Measurements from ENCODE around the gene ABHD8.

The ABHD8 gene

GRCh38 chr19:17333611-17334413 lies 30.6 kb upstream of the ABHD8 start:
- DNase-seq (ENCODE audit: low read depth), result no peak
- H3K4me3 ChIP-seq (ENCODE audit: low read length), result peak overlapping the region; percentile 58
- TF ChIP-seq, protein P1, sequence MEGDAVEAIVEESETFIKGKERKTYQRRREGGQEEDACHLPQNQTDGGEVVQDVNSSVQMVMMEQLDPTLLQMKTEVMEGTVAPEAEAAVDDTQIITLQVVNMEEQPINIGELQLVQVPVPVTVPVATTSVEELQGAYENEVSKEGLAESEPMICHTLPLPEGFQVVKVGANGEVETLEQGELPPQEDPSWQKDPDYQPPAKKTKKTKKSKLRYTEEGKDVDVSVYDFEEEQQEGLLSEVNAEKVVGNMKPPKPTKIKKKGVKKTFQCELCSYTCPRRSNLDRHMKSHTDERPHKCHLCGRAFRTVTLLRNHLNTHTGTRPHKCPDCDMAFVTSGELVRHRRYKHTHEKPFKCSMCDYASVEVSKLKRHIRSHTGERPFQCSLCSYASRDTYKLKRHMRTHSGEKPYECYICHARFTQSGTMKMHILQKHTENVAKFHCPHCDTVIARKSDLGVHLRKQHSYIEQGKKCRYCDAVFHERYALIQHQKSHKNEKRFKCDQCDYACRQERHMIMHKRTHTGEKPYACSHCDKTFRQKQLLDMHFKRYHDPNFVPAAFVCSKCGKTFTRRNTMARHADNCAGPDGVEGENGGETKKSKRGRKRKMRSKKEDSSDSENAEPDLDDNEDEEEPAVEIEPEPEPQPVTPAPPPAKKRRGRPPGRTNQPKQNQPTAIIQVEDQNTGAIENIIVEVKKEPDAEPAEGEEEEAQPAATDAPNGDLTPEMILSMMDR (conservative IDR thresholded peaks at IDR 0.05; ENCODE audit: low read depth, low read length), result no peak

DNA sequence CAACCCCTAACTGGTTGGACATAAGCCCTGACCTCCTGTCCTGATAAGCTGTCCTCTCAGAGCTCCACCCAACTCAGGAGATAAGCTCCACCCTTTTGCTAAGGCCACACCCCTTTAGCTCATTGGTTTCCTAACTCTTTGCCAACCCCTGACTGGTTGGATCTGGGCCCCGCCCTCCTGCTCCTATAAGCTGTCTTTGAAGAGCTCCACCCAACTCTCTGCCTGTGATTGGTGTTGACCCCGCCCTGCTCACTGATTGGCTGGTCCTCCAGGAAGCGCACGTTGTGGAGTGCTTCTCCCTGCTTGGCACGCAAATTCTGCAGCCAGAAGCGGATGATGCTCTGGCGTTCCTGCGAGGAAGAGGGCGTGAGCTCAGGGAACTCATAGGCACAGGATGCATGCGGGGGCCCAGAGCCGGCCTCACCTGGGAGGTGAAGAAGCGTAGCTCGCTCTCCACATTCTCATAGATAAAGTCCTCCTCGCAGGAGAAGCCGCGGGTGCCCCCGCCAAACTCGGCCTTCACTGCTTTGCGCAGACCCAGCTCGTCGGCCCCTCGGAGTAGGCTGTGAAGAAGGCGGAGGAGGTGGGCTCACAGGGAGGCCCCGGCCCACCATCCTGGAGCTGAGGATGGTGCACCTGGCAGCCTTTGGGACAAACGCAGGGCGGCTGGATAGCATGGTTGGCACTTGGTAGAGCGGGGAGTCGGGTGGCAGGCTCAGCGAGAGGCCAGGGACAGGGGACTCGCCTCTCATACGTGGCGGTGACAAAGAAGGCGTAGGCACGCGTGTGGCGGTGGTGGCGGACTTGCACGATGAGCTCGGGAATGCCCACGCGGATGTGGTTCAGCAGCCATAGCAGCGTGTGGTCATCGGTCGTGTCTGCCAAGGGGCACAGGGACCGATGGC lies 29.7 kb upstream of the ABHD8 start:
- DNase-seq (ENCODE audit: low read depth), result no peak
- TF ChIP-seq, protein P1 (conservative IDR thresholded peaks at IDR 0.05; ENCODE audit: low read depth, low read length), result no peak
- no peak overlapping the region for H3K4me3 ChIP-seq (ENCODE audit: low read length)

- no peak for DNase-seq (ENCODE audit: low read depth)
- no peak overlapping the region for H3K4me3 ChIP-seq (ENCODE audit: low read length)
- TF ChIP-seq, protein P1 (conservative IDR thresholded peaks at IDR 0.05; ENCODE audit: low read depth, low read length), result no peak
These were observed 29.1 kb upstream of the ABHD8 start for GRCh38 chr19:17332360-17332676.

- no peak overlapping the region for H3K4me3 ChIP-seq (ENCODE audit: low read length)
- TF ChIP-seq, protein P1 (conservative IDR thresholded peaks at IDR 0.05; ENCODE audit: low read depth, low read length), result no peak
- no peak for DNase-seq (ENCODE audit: low read depth)
These were observed 27.9 kb upstream of the ABHD8 start for GRCh38 chr19:17331045-17331558.

DNA sequence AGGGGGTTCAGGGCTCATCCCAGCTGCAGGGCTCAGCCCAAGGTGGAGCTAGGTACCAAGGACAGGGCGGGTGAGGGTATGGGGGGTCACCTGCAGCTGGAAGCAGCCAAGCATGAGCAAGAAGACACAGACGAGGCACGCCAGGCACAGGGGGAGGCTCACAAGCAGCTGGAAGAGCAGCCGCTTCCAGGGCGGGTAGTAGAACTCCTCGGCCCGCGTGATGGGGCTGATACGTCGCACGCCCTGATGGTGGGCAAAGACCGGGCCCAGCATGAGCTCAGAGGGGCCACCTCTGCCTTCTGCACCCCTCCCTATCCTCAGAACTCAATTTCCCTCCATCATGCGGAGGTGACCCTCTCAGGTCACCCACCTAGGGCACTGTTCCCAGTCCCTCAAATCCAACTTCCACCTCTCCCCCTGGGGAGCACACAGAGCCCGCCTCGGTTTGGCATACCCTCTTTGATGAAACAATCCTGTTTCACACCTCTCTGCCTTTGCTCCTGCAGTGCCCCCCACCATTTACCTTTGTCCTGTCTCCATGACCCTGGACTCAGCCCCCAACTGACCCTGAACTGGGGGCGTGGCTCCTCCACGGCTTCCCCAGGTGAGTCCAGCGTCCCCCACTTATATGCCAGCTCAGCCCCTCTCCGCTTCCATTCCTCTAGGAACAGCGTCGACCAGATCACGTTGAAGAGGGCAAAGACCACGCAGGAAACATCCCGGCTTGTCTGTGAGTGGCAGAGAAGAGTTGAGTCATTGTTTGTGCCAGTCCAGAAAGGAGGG lies 27.2 kb upstream of the ABHD8 start:
- H3K4me3 ChIP-seq (ENCODE audit: low read length), result no peak overlapping the region
- TF ChIP-seq, protein P1 (conservative IDR thresholded peaks at IDR 0.05; ENCODE audit: low read depth, low read length), result no peak
- DNase-seq (ENCODE audit: low read depth), result no peak

DNA sequence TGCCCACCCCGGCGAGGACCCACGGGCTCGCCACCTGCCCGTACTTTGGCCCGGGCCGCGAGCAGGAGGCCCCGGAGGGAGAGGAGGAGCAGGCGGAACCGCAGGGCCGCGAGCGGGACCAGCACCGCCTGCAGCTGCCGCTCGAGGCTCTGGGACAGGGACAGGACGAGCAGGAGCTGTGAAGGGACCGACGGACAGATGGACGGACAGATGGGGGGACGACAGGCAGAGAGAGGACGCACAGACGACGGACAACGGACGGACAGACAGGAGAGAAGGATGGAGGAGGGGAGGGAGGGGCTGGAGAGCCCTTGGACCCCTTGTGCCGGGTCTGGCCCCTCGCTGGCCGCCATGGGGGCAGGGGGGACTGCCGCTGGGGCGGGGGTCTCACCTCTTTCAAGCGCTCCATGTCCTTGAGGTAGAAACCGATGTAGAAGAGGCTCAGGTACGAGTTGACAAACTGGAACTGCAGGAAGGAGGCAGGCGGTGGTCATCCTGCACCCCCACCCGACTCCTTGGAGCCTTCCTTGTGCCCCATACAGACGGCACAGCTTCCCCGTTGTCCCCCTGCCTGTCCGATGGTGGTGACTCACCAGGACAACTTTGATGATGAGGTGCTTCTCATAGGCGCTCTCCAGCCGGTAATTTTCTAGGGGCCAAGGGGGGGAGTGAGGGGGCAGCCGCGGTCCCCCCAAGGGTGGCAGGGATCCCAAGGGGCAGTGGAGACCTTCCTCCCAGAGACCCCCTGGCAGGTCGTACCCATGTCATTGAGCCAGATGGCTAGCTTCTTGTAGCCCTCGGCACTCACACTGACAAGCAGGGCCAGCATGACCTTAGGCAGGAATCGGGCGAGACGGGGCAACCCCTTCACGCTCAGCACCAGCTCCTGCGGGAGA lies 26.4 kb upstream of the ABHD8 start:
- no peak for DNase-seq (ENCODE audit: low read depth)
- H3K4me3 ChIP-seq (ENCODE audit: low read length), result no peak overlapping the region
- TF ChIP-seq, protein P1 (conservative IDR thresholded peaks at IDR 0.05; ENCODE audit: low read depth, low read length), result no peak

Data from retinal pigment epithelial cell (primary cell).